Liver (tissue), 9 donors: ENCODE results near the gene WNT16. TPM values are rescaled to one million over a fixed set of nuclear protein-coding genes. Genes with fewer than 3 reads are reported as not detected.

Source experiments
- DNase-seq: peaks from one replicate; pipeline ENCODE4 v3.0.0-alpha.2; 2017; ENCODE audit warnings: low spot score
- H3K27ac ChIP-seq, 2 donors: one replicate each; pipeline ENCODE4 v1.7.0; 2013; ENCODE audit warnings: inconsistent platforms in 2 of 2, low read length in 2 of 2, control low read depth in 1 of 2, low read depth in 1 of 2, mild to moderate bottlenecking in 1 of 2
- H3K27me3 ChIP-seq, 4 donors: one replicate each; pipeline versions ENCODE4 v1.6.1 to v1.7.0; 2013; ENCODE audit warnings: low read length in 3 of 4, inconsistent platforms in 1 of 4, mild to moderate bottlenecking in 1 of 4, moderate library complexity in 1 of 4; ENCODE audit not compliant: control insufficient read depth in 4 of 4, insufficient read depth in 4 of 4
- H3K36me3 ChIP-seq, 4 donors: one replicate each; pipeline versions ENCODE4 v1.6.1 to v1.7.0; 2013; ENCODE audit warnings: low read length in 3 of 4, mild to moderate bottlenecking in 3 of 4, low read depth in 1 of 4, moderate library complexity in 1 of 4; ENCODE audit not compliant: control insufficient read depth in 4 of 4, insufficient read depth in 3 of 4
- H3K4me1 ChIP-seq, 4 donors: one replicate each; pipeline versions ENCODE4 v1.6.1 to v1.7.0; 2013; ENCODE audit warnings: low read length in 3 of 4, mild to moderate bottlenecking in 3 of 4, moderate library complexity in 1 of 4; ENCODE audit not compliant: control insufficient read depth in 4 of 4, insufficient read depth in 4 of 4
- H3K4me3 ChIP-seq, 3 donors: one replicate each; pipeline versions ENCODE4 v1.6.1 to v1.7.0; 2013; ENCODE audit warnings: low read length in 3 of 3, control low read depth in 1 of 3, low read depth in 1 of 3, mild to moderate bottlenecking in 1 of 3
- H3K9ac ChIP-seq, 2 donors: one replicate each; pipeline ENCODE4 v1.7.0; 2013; ENCODE audit warnings: low read length in 2 of 2, mild to moderate bottlenecking in 2 of 2, moderate library complexity in 2 of 2, control low read depth in 1 of 2, low read depth in 1 of 2
- H3K9me3 ChIP-seq, 4 donors: one replicate each; pipeline versions ENCODE4 v1.6.1 to v1.7.0; 2013; ENCODE audit warnings: low read length in 3 of 4; ENCODE audit not compliant: control insufficient read depth in 4 of 4
- CTCF ChIP-seq: fragments of 150-350 bp; IDR thresholded peaks from 2 replicates; pipeline ENCODE4 v1.5.1; 2017; ENCODE audit warnings: improper control_type of control experiment, low read depth, low read length; ENCODE audit not compliant: missing input control
- EGR1 ChIP-seq, 2 donors: IDR thresholded peaks; 2 replicates each; pipeline ENCODE4 v1.6.1; 2016 to 2018; ENCODE audit warnings: antibody characterized with exemption in 2 of 2, low read depth in 2 of 2
- FOXA1 ChIP-seq: IDR thresholded peaks from 2 replicates; pipeline ENCODE4 v1.6.1; 2016; ENCODE audit warnings: antibody characterized with exemption
- FOXA2 ChIP-seq: IDR thresholded peaks from 2 replicates; pipeline ENCODE4 v1.6.1; 2016; ENCODE audit warnings: antibody characterized with exemption
- GABPA ChIP-seq, 2 donors: IDR thresholded peaks in 1 of 2; conservative IDR thresholded peaks in 1 of 2; 2 replicates each; pipeline ENCODE4 v1.6.1; 2016; ENCODE audit warnings: antibody characterized with exemption in 2 of 2, mild to moderate bottlenecking in 1 of 2, moderate library complexity in 1 of 2
- HNF4G ChIP-seq: IDR thresholded peaks from 2 replicates; pipeline ENCODE4 v1.6.1; 2016; ENCODE audit warnings: antibody characterized with exemption
- JUND ChIP-seq, 2 donors: IDR thresholded peaks; 2 replicates each; pipeline ENCODE4 v1.6.1; 2016; ENCODE audit warnings: antibody characterized with exemption in 2 of 2
- NR2F2 ChIP-seq: IDR thresholded peaks from 2 replicates; pipeline ENCODE4 v1.6.1; 2016; ENCODE audit warnings: antibody characterized with exemption
- RAD21 ChIP-seq, 2 donors: IDR thresholded peaks; 2 replicates each; pipeline ENCODE4 v1.6.1; 2016; ENCODE audit warnings: antibody characterized with exemption in 2 of 2, mild to moderate bottlenecking in 2 of 2
- RXRA ChIP-seq, 2 donors: IDR thresholded peaks; 2 replicates each; pipeline ENCODE4 v1.6.1; 2017 to 2018; ENCODE audit warnings: antibody characterized with exemption in 2 of 2, mild to moderate bottlenecking in 1 of 2
- SP1 ChIP-seq: IDR thresholded peaks from 2 replicates; pipeline ENCODE4 v1.6.1; 2018; ENCODE audit warnings: antibody characterized with exemption, mild to moderate bottlenecking
- TAF1 ChIP-seq: conservative IDR thresholded peaks from 2 replicates; pipeline ENCODE4 v1.6.1; 2016; ENCODE audit warnings: antibody characterized with exemption, mild to moderate bottlenecking
- YY1 ChIP-seq: IDR thresholded peaks from 2 replicates; pipeline ENCODE4 v1.6.1; 2016; ENCODE audit warnings: antibody characterized with exemption, mild to moderate bottlenecking
- WGBS: extraction: QIAGEN DNeasy Blood & Tissue Kit; methylation state at CpG from one replicate; pipeline ENCODE4 v1.1.7; 2013; 5-methylcytosine and 5-hydroxymethylcytosine counted together
- polyA plus RNA-seq, 2 donors: library from polyadenylated mRNA; stranded (reverse) in 1 of 2; unstranded in 1 of 2; fragments of 200-250 nt in 1 of 2; fragments of >200 nt in 1 of 2; fragmentation: Nextera tagmentation in 1 of 2; extraction: Ambion mirVana in 1 of 2; gene quantifications; one replicate each; pipeline versions ENCODE4 v1.2.1 to v1.2.3, GENCODE V29; 2013 to 2015
- total RNA-seq, 2 donors: library from RNA; depleted of rRNA; stranded (reverse); fragments of >200 nt; gene quantifications; one replicate each; pipeline ENCODE4 v1.2.3, GENCODE V29; 2014
- TF ChIP-seq, protein P1 (sequence below): IDR thresholded peaks from 2 replicates; pipeline ENCODE4 v1.6.1; 2016; ENCODE audit warnings: antibody characterized with exemption
- TF ChIP-seq, protein P2 (sequence below): IDR thresholded peaks from 2 replicates; pipeline ENCODE4 v1.6.1; 2016; ENCODE audit warnings: antibody characterized with exemption
- TF ChIP-seq, protein P3 (sequence below): IDR thresholded peaks from 2 replicates; pipeline ENCODE4 v1.6.1; 2016; ENCODE audit warnings: antibody characterized with exemption
- donor health status: healthy.
- donor health status: healthy.
- donor health status: healthy.
- donor health status: healthy.
- donor health status: healthy.

Gene WNT16
- total and polyA plus RNA-seq, 4 donors, result not detected

DNA sequence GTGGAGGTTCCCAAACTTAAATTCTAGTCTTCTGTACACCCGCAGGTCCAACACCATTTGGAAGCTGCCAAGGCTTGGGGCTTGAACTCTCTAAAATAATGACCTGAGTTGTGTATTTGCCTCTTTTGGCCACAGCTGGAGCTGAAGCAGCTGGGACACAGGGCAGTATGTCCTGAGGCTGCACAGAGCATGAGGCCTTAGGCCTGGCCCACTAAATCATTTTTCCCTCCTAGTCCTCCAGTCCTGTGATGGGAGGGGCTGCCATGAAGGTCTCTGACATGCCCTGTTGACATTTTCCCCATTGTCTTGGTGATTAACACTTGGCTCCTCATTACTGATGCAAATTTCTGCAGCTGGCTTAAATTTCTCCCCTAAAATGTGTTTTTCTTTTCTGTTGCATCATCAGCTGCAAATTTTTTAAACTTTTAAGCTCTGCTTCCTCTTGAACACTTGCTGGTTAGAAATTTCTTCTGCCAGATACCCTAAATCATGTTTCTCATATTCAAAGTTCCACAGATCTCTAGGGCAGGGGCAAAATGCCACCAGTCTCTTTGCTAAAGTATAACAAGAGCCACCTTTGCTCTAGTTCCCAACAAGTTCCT is 43.6 kb upstream of the WNT16 start:
- no peaks in the 10 kb centered on the region for H3K9me3 ChIP-seq
- H3K27ac ChIP-seq, result no peak overlapping the region
- no peaks in the 10 kb centered on the region for H3K27me3 ChIP-seq
- 90% methylated on average over 1 of the region's 1 CpG for WGBS
- DNase-seq, result no peak
- H3K9ac ChIP-seq, result no peak overlapping the region
- TF ChIP-seq FOXA2 (no peak), YY1 (no peak), RXRA (IDR thresholded peaks at IDR 0.05) (no peak), CTCF (no peak), FOXA1 (no peak), SP1 (no peak)
- TF ChIP-seq, protein P1, sequence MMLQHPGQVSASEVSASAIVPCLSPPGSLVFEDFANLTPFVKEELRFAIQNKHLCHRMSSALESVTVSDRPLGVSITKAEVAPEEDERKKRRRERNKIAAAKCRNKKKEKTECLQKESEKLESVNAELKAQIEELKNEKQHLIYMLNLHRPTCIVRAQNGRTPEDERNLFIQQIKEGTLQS, result no peak
- TF ChIP-seq, protein P2, sequence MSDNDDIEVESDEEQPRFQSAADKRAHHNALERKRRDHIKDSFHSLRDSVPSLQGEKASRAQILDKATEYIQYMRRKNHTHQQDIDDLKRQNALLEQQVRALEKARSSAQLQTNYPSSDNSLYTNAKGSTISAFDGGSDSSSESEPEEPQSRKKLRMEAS, result no peak
- H3K4me1 ChIP-seq, result no peaks in the 10 kb centered on the region
- H3K36me3 ChIP-seq, result peaks cover 0 to 32% (median 20%) of the 10 kb centered on the region in 4 donors
- no peak overlapping the region for H3K4me3 ChIP-seq

DNA sequence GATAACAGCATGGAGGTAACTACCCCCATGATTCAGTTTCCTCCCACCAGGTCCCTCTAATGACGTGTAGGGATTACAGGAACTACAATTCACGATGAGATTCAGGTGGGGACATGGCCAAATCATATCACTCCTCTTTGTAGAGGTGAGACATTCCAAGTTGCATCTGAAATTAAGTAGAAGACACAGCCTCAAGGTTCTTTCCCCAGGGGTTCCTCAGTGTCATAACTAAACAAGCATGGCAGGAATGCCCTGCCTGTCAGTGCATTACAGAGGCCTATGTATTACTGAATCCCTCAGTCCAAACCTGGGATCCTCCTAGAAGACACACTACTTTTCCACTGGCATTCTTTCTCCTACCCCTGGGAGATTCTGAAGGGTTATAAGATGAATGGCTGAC is 42.6 kb upstream of the WNT16 start:
- H3K36me3 ChIP-seq, result peaks cover 0 to 25% (median 16%) of the 10 kb centered on the region in 4 donors
- H3K9ac ChIP-seq, result no peak overlapping the region
- DNase-seq, result no peak
- no peaks in the 10 kb centered on the region for H3K27me3 ChIP-seq
- H3K4me1 ChIP-seq, result no peaks in the 10 kb centered on the region
- no peak overlapping the region for H3K27ac ChIP-seq
- 94% methylated on average over 2 of the region's 2 CpGs for WGBS
- TF ChIP-seq RAD21 (IDR thresholded peaks at IDR 0.05) (no peak), EGR1 (IDR thresholded peaks at IDR 0.05; ENCODE audit: low read depth in 2 of 2) (no peak), GABPA (IDR thresholded peaks at IDR 0.05 in 1 of 2, conservative IDR thresholded peaks at IDR 0.05 in 1 of 2) (no peak), YY1 (no peak), RXRA (IDR thresholded peaks at IDR 0.05) (no peak), FOXA1 (no peak), NR2F2 (no peak), TAF1 (no peak), JUND (IDR thresholded peaks at IDR 0.05) (no peak), FOXA2 (no peak), CTCF (no peak), HNF4G (no peak), SP1 (no peak)
- TF ChIP-seq, protein P3, sequence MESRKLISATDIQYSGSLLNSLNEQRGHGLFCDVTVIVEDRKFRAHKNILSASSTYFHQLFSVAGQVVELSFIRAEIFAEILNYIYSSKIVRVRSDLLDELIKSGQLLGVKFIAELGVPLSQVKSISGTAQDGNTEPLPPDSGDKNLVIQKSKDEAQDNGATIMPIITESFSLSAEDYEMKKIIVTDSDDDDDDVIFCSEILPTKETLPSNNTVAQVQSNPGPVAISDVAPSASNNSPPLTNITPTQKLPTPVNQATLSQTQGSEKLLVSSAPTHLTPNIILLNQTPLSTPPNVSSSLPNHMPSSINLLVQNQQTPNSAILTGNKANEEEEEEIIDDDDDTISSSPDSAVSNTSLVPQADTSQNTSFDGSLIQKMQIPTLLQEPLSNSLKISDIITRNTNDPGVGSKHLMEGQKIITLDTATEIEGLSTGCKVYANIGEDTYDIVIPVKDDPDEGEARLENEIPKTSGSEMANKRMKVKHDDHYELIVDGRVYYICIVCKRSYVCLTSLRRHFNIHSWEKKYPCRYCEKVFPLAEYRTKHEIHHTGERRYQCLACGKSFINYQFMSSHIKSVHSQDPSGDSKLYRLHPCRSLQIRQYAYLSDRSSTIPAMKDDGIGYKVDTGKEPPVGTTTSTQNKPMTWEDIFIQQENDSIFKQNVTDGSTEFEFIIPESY, result no peak
- TF ChIP-seq, protein P1, result no peak
- TF ChIP-seq, protein P2, result no peak
- H3K9me3 ChIP-seq, result no peaks in the 10 kb centered on the region
- no peak overlapping the region for H3K4me3 ChIP-seq
